ENCODE results near the gene KATNBL1.
"Not testable (repeated sequence)": the region's sequence is repeated elsewhere in the genome, so short reads cannot be mapped to it uniquely, and the experiment has no call there.

Gene KATNBL1

GRCh38 chr15:34120420-34120819 is 89.5 kb downstream of the KATNBL1 start:
- peaks cover 6 to 15% of the 10 kb centered on the region in 2 donors for H3K27me3 Mint-ChIP-seq
- H3K4me1 Mint-ChIP-seq; DNase-seq; H3K4me3 Mint-ChIP-seq; H3K36me3 Mint-ChIP-seq; ATAC-seq (replicated peaks); H3K9me3 Mint-ChIP-seq; H3K27ac Mint-ChIP-seq: not testable (repeated sequence)

DNA sequence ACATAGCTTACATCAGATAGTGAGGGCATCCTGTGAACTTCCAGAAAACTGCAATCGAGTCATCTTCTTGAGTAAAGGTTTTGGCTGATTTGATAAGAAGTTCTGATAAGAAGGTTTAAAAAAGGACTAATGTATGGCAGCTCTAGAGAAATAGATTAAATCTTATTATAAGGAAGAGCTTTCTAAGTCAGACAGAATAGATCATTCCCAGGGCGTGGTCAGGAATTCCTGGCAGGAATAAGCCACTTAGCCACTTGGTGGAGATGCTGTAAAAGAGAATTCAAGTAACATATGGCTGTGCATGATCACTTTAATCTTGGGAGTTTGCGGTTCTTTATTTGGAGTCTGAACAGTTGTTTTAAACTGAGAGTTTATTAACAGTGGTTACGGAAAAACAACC is 90.6 kb downstream of the KATNBL1 start:
- peaks cover 14 to 15% of the 10 kb centered on the region in 2 donors for H3K27me3 Mint-ChIP-seq
- H3K9me3 Mint-ChIP-seq, result no peaks in the 10 kb centered on the region
- no peaks in the 10 kb centered on the region for H3K4me1 Mint-ChIP-seq
- ATAC-seq (replicated peaks) (no peak), DNase-seq (no peak)
- no peak overlapping the region for H3K27ac Mint-ChIP-seq
- no peak overlapping the region for H3K4me3 Mint-ChIP-seq
- peaks cover 0 to 5% of the 10 kb centered on the region in 2 donors for H3K36me3 Mint-ChIP-seq

DNA sequence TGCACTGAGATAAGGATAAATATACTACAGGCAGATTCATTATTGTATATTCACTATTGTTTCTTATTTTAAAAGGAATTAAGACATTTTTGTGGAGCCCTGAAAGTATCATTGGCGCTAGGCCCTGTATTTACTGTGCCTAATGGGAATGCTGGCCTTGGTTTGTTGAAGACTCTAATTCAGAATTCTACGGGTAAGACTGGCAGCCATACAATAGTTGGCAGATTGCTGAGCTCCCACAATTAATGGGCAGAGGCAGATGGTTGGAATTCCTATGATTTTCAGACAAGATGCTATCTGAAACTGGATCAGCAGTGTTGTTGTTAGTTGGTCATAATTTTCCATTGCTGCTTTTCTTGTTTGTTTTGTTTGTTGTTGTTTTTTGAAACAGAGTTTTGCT is 93.3 kb downstream of the KATNBL1 start:
- H3K36me3 Mint-ChIP-seq, result no peaks in the 10 kb centered on the region
- H3K4me1 Mint-ChIP-seq, result no peaks in the 10 kb centered on the region
- H3K4me3 Mint-ChIP-seq, result no peak overlapping the region
- DNase-seq (no peak), ATAC-seq (replicated peaks) (no peak)
- H3K27me3 Mint-ChIP-seq, result peaks cover 9 to 20% of the 10 kb centered on the region in 2 donors
- H3K9me3 Mint-ChIP-seq, result no peaks in the 10 kb centered on the region
- no peak overlapping the region for H3K27ac Mint-ChIP-seq

GRCh38 chr15:34114739-34115138 is 95.2 kb downstream of the KATNBL1 start:
- DNase-seq (no peak), ATAC-seq (replicated peaks) (no peak)
- Mint-ChIP-seq H3K4me3 (no peak overlapping the region), H3K27ac (no peak overlapping the region), H3K4me1 (peaks cover 0 to 5% of the 10 kb centered on the region in 2 donors), H3K27me3 (peaks cover 4 to 13% of the 10 kb centered on the region in 2 donors), H3K36me3 (no peaks in the 10 kb centered on the region), H3K9me3 (no peaks in the 10 kb centered on the region)

DNA sequence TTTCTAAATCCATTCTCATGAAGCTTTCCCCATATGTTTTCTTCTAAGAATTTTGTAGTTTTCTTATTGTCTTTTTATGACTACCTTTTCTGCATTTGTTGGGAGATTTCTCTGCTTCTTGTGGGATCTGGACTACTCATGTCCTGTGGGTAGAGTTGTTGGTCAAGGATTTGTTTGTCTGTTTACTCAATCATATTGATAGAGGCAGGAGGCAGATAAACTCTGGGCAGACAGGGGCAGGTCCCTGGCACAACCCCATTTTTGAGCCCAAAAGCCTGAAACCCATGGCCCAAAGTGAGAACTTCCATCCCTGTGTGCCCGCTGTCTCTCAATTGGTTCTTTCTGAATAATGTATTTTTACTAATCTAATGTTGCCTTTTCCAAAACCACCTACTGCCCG is 95.7 kb downstream of the KATNBL1 start:
- Mint-ChIP-seq H3K4me3 (no peak overlapping the region), H3K27ac (no peak overlapping the region), H3K9me3 (no peaks in the 10 kb centered on the region), H3K4me1 (peaks cover 0 to 7% of the 10 kb centered on the region in 2 donors), H3K27me3 (peaks cover 4 to 13% of the 10 kb centered on the region in 2 donors), H3K36me3 (no peaks in the 10 kb centered on the region)
- DNase-seq (no peak), ATAC-seq (replicated peaks) (no peak)

- Mint-ChIP-seq H3K4me1 (peaks cover 0 to 7% of the 10 kb centered on the region in 2 donors), H3K36me3 (peaks cover under 1% of the 10 kb centered on the region in 2 donors), H3K9me3 (no peaks in the 10 kb centered on the region), H3K27ac (no peak overlapping the region), H3K4me3 (no peak overlapping the region), H3K27me3 (peaks cover 0 to 13% of the 10 kb centered on the region in 2 donors)
- no peak for ATAC-seq (replicated peaks)
- DNase-seq, result no peak
These were observed 98.4 kb downstream of the KATNBL1 start for GRCh38 chr15:34111488-34111887.

DNA sequence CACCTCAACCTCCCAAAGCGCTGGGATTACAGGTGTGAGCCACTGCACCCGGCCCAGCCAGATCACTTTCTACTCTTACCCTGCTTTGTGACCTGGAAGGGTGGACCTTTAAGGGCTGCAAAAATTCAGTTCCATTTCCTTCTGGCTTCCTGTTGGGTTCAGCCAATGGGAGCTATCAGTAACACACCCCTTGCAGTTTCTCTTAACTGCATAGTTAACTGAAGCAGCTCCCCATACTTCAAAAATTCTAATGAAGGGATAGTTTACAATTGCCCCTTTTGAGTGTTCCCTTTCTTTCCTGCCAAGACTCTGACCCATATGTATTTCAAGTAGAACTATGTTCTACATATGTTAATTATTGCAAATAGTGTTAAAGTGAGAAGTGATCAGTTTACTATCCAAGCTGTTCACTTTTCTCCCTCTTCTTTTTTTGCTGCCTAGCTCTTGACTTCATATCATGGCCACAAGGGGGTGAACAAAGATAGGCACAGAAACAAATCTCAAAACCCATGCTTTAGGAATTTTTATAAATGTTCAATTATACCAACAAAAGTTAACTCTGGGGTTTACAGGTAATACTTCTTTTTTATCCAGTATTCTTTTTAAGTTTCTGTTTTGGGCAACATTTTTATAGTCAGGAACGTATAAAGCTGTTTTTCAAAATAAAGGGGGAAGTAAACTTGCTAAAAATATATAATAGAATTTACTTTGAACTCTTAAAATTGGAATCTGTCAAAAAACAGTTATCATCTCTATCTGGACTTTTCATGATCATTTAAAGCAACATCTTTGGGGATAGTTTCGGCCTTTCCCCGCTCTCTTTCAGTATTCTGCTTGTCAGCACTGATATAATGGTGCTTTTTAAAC is 99.9 kb downstream of the KATNBL1 start:
- DNase-seq (no peak), ATAC-seq (replicated peaks) (peak in 1 of 2 donors; percentile 49)
- H3K27me3 Mint-ChIP-seq, result peaks cover 0 to 13% of the 10 kb centered on the region in 2 donors
- peaks cover 0 to 2% of the 10 kb centered on the region in 2 donors for H3K9me3 Mint-ChIP-seq
- H3K4me1 Mint-ChIP-seq, result peaks cover 0 to 7% of the 10 kb centered on the region in 2 donors
- H3K27ac Mint-ChIP-seq, result no peak overlapping the region
- H3K4me3 Mint-ChIP-seq, result no peak overlapping the region
- peaks cover 7 to 8% of the 10 kb centered on the region in 2 donors for H3K36me3 Mint-ChIP-seq

- peaks cover 0 to 7% of the 10 kb centered on the region in 2 donors for H3K4me1 Mint-ChIP-seq
- DNase-seq (no peak), ATAC-seq (replicated peaks) (no peak)
- no peaks in the 10 kb centered on the region for H3K27me3 Mint-ChIP-seq
- H3K9me3 Mint-ChIP-seq, result peaks cover 0 to 2% of the 10 kb centered on the region in 2 donors
- no peak overlapping the region for H3K4me3 Mint-ChIP-seq
- H3K36me3 Mint-ChIP-seq, result peaks cover 19 to 21% of the 10 kb centered on the region in 2 donors
- H3K27ac Mint-ChIP-seq, result no peak overlapping the region
These were observed 102.6 kb downstream of the KATNBL1 start for GRCh38 chr15:34107315-34107714.

GRCh38 chr15:34106423-34106822 is 103.5 kb downstream of the KATNBL1 start:
- H3K4me1 Mint-ChIP-seq, result peaks cover 0 to 7% of the 10 kb centered on the region in 2 donors
- H3K4me3 Mint-ChIP-seq, result no peak overlapping the region
- H3K36me3 Mint-ChIP-seq, result peaks cover 25 to 28% of the 10 kb centered on the region in 2 donors
- H3K27ac Mint-ChIP-seq, result no peak overlapping the region
- DNase-seq (no peak), ATAC-seq (replicated peaks) (no peak)
- H3K9me3 Mint-ChIP-seq, result peaks cover 0 to 2% of the 10 kb centered on the region in 2 donors
- no peaks in the 10 kb centered on the region for H3K27me3 Mint-ChIP-seq

- Mint-ChIP-seq H3K36me3 (peaks cover 25 to 33% of the 10 kb centered on the region in 2 donors), H3K27ac (peak overlapping the region; percentile 100), H3K4me1 (peaks cover 6 to 16% of the 10 kb centered on the region in 2 donors), H3K27me3 (no peaks in the 10 kb centered on the region), H3K4me3 (peak overlapping the region; percentile 99 to 100), H3K9me3 (peaks cover 0 to 2% of the 10 kb centered on the region in 2 donors)
- DNase-seq (no peak), ATAC-seq (replicated peaks) (no peak)
These were observed 107.5 kb downstream of the KATNBL1 start for GRCh38 chr15:34102175-34102925.

GRCh38 chr15:34101366-34102174 is 108.3 kb downstream of the KATNBL1 start, which contains the start of the genes EMC7 and PGBD4:
TSS of gene EMC7 (minus strand) at chr15:34101862. CDS start at chr15:34101839, 23 bp downstream.
TSS of gene PGBD4 (plus strand) at chr15:34102083. CDS start at chr15:34102532, 449 bp downstream.
- Mint-ChIP-seq H3K4me3 (peak within 1 kb of the TSS; percentile 99 to 100), H3K27me3 (no peaks in the 10 kb centered on the region), H3K9me3 (peaks cover 0 to 2% of the 10 kb centered on the region in 2 donors), H3K4me1 (peaks cover 6 to 16% of the 10 kb centered on the region in 2 donors), H3K27ac (peak within 1 kb of the TSS; percentile 100), H3K36me3 (peaks cover 25 to 33% of the 10 kb centered on the region in 2 donors)
- DNase-seq (peak; percentile 99), ATAC-seq (replicated peaks) (peak; percentile 99)

GRCh38 chr15:34099914-34100313 is 110.0 kb downstream of the KATNBL1 start:
- Mint-ChIP-seq H3K4me1 (peaks cover 6 to 16% of the 10 kb centered on the region in 2 donors), H3K27ac (peak overlapping the region; percentile 9), H3K36me3 (peaks cover 23 to 30% of the 10 kb centered on the region in 2 donors), H3K4me3 (peak overlapping the region; percentile 23 to 36), H3K27me3 (no peaks in the 10 kb centered on the region), H3K9me3 (no peaks in the 10 kb centered on the region)
- ATAC-seq (replicated peaks) (no peak), DNase-seq (no peak)
